H1 (cell line): ENCODE data around the gene SLC32A1. TPM values are rescaled to one million over a fixed set of nuclear protein-coding genes. Genes with fewer than 3 reads are reported as not detected.

ENCODE experiments used
- BACH1 ChIP-seq: IDR thresholded peaks from 2 replicates; pipeline ENCODE4 v1.6.1; 2012; ENCODE audit warnings: low read length, improper control_type of control experiment
- CTBP2 ChIP-seq: IDR thresholded peaks from 2 replicates; pipeline ENCODE4 v1.7.0; 2011; ENCODE audit warnings: borderline replicate concordance, mild to moderate bottlenecking, moderate library complexity, mixed read lengths, low read length; ENCODE audit not compliant: insufficient read depth, insufficient read length
- SAP30 ChIP-seq: fragments of 300-600 bp; sonication (generic); IDR thresholded peaks from 2 replicates; pipeline ENCODE4 v1.7.1; 2012; ENCODE audit warnings: low read length, moderate library complexity, mild to moderate bottlenecking, inconsistent platforms; ENCODE audit not compliant: insufficient read depth, insufficient replicate concordance
- ZNF274 ChIP-seq: IDR thresholded peaks from 2 replicates; pipeline ENCODE4 v1.7.0; 2012; ENCODE audit warnings: low read length, borderline replicate concordance; ENCODE audit errors: extremely low read depth
- polyA plus RNA-seq, 7 experiments: library from polyadenylated mRNA; depleted of rRNA in 3 of 7; stranded (reverse) in 5 of 7; unstranded in 2 of 7; fragments of >200 nt in 5 of 7; fragments of 200-250 nt in 2 of 7; gene quantifications; 1 replicate in 5 of 7; 2 replicates in 1 of 7; 4 replicates in 1 of 7; pipeline versions ENCODE4 v1.2.1 to v1.2.3, GENCODE V29; 2011 to 2013; ENCODE audit warnings: missing spikeins in 2 of 7, mixed read lengths in 2 of 7
- total RNA-seq: library from RNA; stranded (reverse); fragmentation: NEBNext Ultra II Directional; extraction: Animal tissue kit (Norgen Biotek cat#: 25700); gene quantifications from 2 replicates; pipeline ENCODE4 v1.2.1, GENCODE V29; 2021

SLC32A1 gene
- total and polyA plus RNA-seq, 2 of the 8 experiments (the other 6 are each of a cell fraction or from before 2014, with no cell fraction given), result 0.09 to 0.15 TPM

GRCh38 chr20:38757145-38757775, 33.0 kb downstream of the SLC32A1 start (continued):
- TF ChIP-seq BACH1, result no peak
- no peak for TF ChIP-seq CTBP2
- no peak for TF ChIP-seq SAP30
- no peak for TF ChIP-seq ZNF274
- TF ChIP-seq, all 59 proteins: peak for 0
